GM12878 (cell line): ENCODE measurements around the gene RERE.
A peak's percentile ranks its signal among the peaks of the same experiment; 100 is the strongest.

ENCODE experiments used
- FOXM1 ChIP-seq: IDR thresholded peaks from 2 replicates; pipeline ENCODE4 v1.6.1; 2012; ENCODE audit warnings: low read depth, mild to moderate bottlenecking, inconsistent platforms, low read length, moderate library complexity
- PAX8 ChIP-seq: fragments of 450-650 bp; IDR thresholded peaks from 2 replicates; pipeline ENCODE4 v1.6.1; 2017; ENCODE audit warnings: mild to moderate bottlenecking, moderate library complexity
- POLR2A ChIP-seq: IDR thresholded peaks from 2 replicates; pipeline ENCODE4 v1.6.1; 2011; ENCODE audit warnings: low read depth, mild to moderate bottlenecking, low read length
- SRF ChIP-seq, 2 experiments: IDR thresholded peaks; 2 replicates each; pipeline ENCODE4 v1.6.1; 2011; ENCODE audit warnings: low read depth in 2 of 2, low read length in 2 of 2, mild to moderate bottlenecking in 1 of 2, moderate library complexity in 1 of 2
- TARDBP ChIP-seq: IDR thresholded peaks from 2 replicates; pipeline ENCODE4 v1.6.1; 2016; ENCODE audit warnings: borderline replicate concordance
- ZNF207 ChIP-seq: fragments of 450-650 bp; IDR thresholded peaks from 2 replicates; pipeline ENCODE4 v1.6.1; 2014; ENCODE audit warnings: antibody characterized with exemption, mild to moderate bottlenecking, borderline replicate concordance
- ZNF274 ChIP-seq: IDR thresholded peaks from one replicate; pipeline ENCODE4 v1.8.0; 2011; ENCODE audit not compliant: insufficient read length, insufficient read depth
- ZSCAN29 ChIP-seq: fragments of 450-650 bp; IDR thresholded peaks from 2 replicates; pipeline ENCODE4 v1.6.1; 2017; ENCODE audit warnings: mild to moderate bottlenecking, moderate library complexity
- TF ChIP-seq, protein P1 (sequence below): fragments of 450-650 bp; conservative IDR thresholded peaks from 2 replicates; pipeline ENCODE4 v1.6.1; 2017; ENCODE audit warnings: mild to moderate bottlenecking, moderate library complexity

DNA sequence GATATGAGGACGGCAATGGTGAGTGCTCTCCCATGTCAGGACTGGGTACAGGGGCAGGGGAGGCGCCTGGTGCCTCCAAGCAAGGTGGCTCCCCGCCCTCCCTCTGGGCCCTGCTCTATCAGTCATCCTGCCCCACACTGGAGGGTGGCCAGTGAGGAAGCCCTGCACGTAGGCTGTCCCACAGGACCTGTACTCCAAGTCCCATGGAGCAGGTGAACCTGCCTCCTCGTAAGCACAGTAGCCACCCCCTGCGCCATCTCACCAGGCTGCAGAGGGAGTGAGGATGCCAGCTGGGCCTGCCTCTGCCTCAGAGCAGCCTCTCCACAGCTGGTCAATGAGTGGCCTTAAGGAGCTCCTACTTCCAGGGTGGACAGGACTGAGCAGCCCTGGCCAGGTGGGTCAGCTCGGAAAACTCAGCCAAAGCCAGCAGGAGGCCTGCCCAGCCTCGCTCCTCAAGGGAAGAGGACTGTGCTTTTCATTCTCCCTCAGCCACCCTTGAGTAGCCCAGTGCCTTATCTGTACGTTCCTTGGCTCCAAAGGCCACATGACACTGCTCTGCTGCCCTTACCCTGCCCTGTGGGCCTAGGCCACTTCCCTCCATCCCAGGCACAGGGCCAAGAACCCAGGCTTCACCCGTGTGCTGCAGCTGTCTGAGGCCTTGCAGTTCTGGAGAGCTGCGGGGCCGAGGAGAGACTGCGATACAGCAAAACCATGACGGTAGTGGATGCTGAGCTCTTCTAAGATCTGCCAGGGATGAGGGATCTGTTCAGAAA lies 459.9 kb downstream of the RERE start:
- TF ChIP-seq TARDBP (no peak), SRF (IDR thresholded peaks at IDR 0.05; ENCODE audit: low read depth in 2 of 2, low read length in 2 of 2) (no peak), PAX8 (no peak), ZNF274 (no peak), FOXM1 (no peak), POLR2A (peak; percentile 23), ZNF207 (no peak), ZSCAN29 (no peak)
- TF ChIP-seq, protein P1, sequence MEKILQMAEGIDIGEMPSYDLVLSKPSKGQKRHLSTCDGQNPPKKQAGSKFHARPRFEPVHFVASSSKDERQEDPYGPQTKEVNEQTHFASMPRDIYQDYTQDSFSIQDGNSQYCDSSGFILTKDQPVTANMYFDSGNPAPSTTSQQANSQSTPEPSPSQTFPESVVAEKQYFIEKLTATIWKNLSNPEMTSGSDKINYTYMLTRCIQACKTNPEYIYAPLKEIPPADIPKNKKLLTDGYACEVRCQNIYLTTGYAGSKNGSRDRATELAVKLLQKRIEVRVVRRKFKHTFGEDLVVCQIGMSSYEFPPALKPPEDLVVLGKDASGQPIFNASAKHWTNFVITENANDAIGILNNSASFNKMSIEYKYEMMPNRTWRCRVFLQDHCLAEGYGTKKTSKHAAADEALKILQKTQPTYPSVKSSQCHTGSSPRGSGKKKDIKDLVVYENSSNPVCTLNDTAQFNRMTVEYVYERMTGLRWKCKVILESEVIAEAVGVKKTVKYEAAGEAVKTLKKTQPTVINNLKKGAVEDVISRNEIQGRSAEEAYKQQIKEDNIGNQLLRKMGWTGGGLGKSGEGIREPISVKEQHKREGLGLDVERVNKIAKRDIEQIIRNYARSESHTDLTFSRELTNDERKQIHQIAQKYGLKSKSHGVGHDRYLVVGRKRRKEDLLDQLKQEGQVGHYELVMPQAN: no peak
